Globus pallidus (tissue), 1 donor: ENCODE results near the gene BPGM.

Source experiments
- DNase-seq: peaks from one replicate; pipeline ENCODE4 v3.0.0-alpha.2; 2015; ENCODE audit warnings: low spot score

The BPGM gene

GRCh38 chr7:134646425-134647305 is at the start of gene BPGM:
Gene BPGM (plus strand): TSS chr7:134646853. CDS start chr7:134661508, 14,655 bp downstream.
- DNase-seq: peak; percentile 100

- DNase-seq: peak; percentile 93
Measured at GRCh38 chr7:134599371-134599770, 47.3 kb upstream of the BPGM start.

- no peak for DNase-seq
Measured at GRCh38 chr7:134601459-134601858, 45.2 kb upstream of the BPGM start.

GRCh38 chr7:134602881-134603451 is 43.7 kb upstream of the BPGM start:
- peak; percentile 52 for DNase-seq

- peak; percentile 74 for DNase-seq
Measured at GRCh38 chr7:134605978-134606923, 40.4 kb upstream of the BPGM start.

GRCh38 chr7:134611611-134612151 is 35.0 kb upstream of the BPGM start:
- no peak for DNase-seq

GRCh38 chr7:134612197-134612596 is 34.5 kb upstream of the BPGM start:
- DNase-seq: no peak

GRCh38 chr7:134613623-134614347 is 32.9 kb upstream of the BPGM start:
- no peak for DNase-seq

- no peak for DNase-seq
Measured at GRCh38 chr7:134616611-134617010, 30.0 kb upstream of the BPGM start.

GRCh38 chr7:134618756-134619530 is 27.7 kb upstream of the BPGM start:
- DNase-seq: no peak

- DNase-seq: no peak
Measured at GRCh38 chr7:134619627-134620331, 26.9 kb upstream of the BPGM start.

- DNase-seq: no peak
Measured at GRCh38 chr7:134622303-134622995, 24.2 kb upstream of the BPGM start.

GRCh38 chr7:134623193-134623592 is 23.5 kb upstream of the BPGM start:
- no peak for DNase-seq

- no peak for DNase-seq
Measured at GRCh38 chr7:134625550-134625949, 21.1 kb upstream of the BPGM start.

- no peak for DNase-seq
Measured at GRCh38 chr7:134627109-134627774, 19.4 kb upstream of the BPGM start.

- no peak for DNase-seq
Measured at GRCh38 chr7:134627775-134628153, 18.9 kb upstream of the BPGM start.

- DNase-seq: no peak
Measured at GRCh38 chr7:134629445-134629844, 17.2 kb upstream of the BPGM start.

- DNase-seq: no peak
Measured at GRCh38 chr7:134630237-134630636, 16.4 kb upstream of the BPGM start.

- DNase-seq: no peak
Measured at GRCh38 chr7:134630893-134631292, 15.8 kb upstream of the BPGM start.
